Thoracic aorta (tissue), 2 donors: ENCODE measurements around the gene TMEM248. TPM values are rescaled to one million over a fixed set of nuclear protein-coding genes. Genes with fewer than 3 reads are reported as not detected.

Experiments
- ATAC-seq: fragments of 150-250 bp; one replicate; pipeline ENCODE4 v1.8.0; 2017; ENCODE audit warnings: low read depth; ENCODE audit not compliant: insufficient number of reproducible peaks, low FRiP score
- DNase-seq: peaks from one replicate; pipeline ENCODE4 v3.0.0-alpha.2; 2020; ENCODE audit warnings: low spot score
- H3K27ac ChIP-seq, 2 donors: fragments of 200-600 bp; sonication (generic); 1 replicate in 1 of 2; 2 replicates in 1 of 2; pipeline ENCODE4 v1.5.1; 2016; ENCODE audit warnings: mild to moderate bottlenecking in 2 of 2, moderate library complexity in 2 of 2
- H3K27me3 ChIP-seq: fragments of 200-600 bp; sonication (generic); replicated peaks from 2 replicates; pipeline ENCODE4 v1.6.0; 2016; ENCODE audit warnings: mild to moderate bottlenecking; ENCODE audit not compliant: insufficient read depth
- H3K36me3 ChIP-seq: fragments of 200-600 bp; sonication (generic); one replicate; pipeline ENCODE4 v1.5.1; 2016
- H3K4me1 ChIP-seq, 2 donors: fragments of 200-600 bp; sonication (generic); 1 replicate in 1 of 2; 2 replicates in 1 of 2; pipeline versions ENCODE4 v1.5.1 to v1.6.0; 2016; ENCODE audit warnings: low read depth in 2 of 2, mild to moderate bottlenecking in 1 of 2; ENCODE audit not compliant: control insufficient read depth in 1 of 2
- H3K4me3 ChIP-seq: fragments of 200-600 bp; sonication (generic); 2 replicates; pipeline ENCODE4 v1.5.1; 2016; ENCODE audit warnings: mild to moderate bottlenecking
- H3K9me3 ChIP-seq: fragments of 200-600 bp; sonication (generic); 2 replicates; pipeline ENCODE4 v1.5.1; 2016
- CTCF ChIP-seq: fragments of 200-600 bp; sonication (generic); IDR thresholded peaks from one replicate; pipeline ENCODE4 v1.5.1; 2019; ENCODE audit warnings: antibody characterized with exemption
- total RNA-seq, 2 donors: library from RNA; depleted of rRNA; stranded (reverse); fragments of >200 nt; gene quantifications; one replicate each; pipeline versions ENCODE4 v1.1.0 to v1.2.3, GENCODE V29; 2016

TMEM248 gene
- total RNA-seq, 2 donors from 2014 or later, result 108 to 130 TPM

- TF ChIP-seq CTCF, result no peak
- peaks cover 71% of the 10 kb centered on the region for H3K36me3 ChIP-seq
- no peak overlapping the region for H3K27ac ChIP-seq
- ATAC-seq (no peak), DNase-seq (no peak)
- H3K4me1 ChIP-seq, result no peaks in the 10 kb centered on the region
- H3K9me3 ChIP-seq, result no peaks in the 10 kb centered on the region
- no peak overlapping the region for H3K4me3 ChIP-seq
- no peaks in the 10 kb centered on the region for H3K27me3 ChIP-seq
Measured at GRCh38 chr7:66950763-66951162, 29.7 kb downstream of the TMEM248 start.

- peaks cover 0 to 11% of the 10 kb centered on the region in 2 donors for H3K4me1 ChIP-seq
- peaks cover 65% of the 10 kb centered on the region for H3K36me3 ChIP-seq
- no peak for TF ChIP-seq CTCF
- no peaks in the 10 kb centered on the region for H3K27me3 ChIP-seq
- H3K4me3 ChIP-seq, result no peak overlapping the region
- DNase-seq, result no peak
- H3K9me3 ChIP-seq, result no peaks in the 10 kb centered on the region
- ATAC-seq, result no peak
- H3K27ac ChIP-seq, result no peak overlapping the region
Measured at GRCh38 chr7:66952343-66953043, 31.5 kb downstream of the TMEM248 start.

- Histone ChIP-seq H3K9me3 (no peaks in the 10 kb centered on the region), H3K4me1 (peaks cover 0 to 17% of the 10 kb centered on the region in 2 donors), H3K4me3 (no peak overlapping the region), H3K27me3 (no peaks in the 10 kb centered on the region), H3K36me3 (peaks cover 62% of the 10 kb centered on the region), H3K27ac (no peak overlapping the region)
- no peak for TF ChIP-seq CTCF
- no peak for ATAC-seq
- DNase-seq, result no peak
Measured at GRCh38 chr7:66953044-66953427, 32.0 kb downstream of the TMEM248 start.

- Histone ChIP-seq H3K27ac (peak overlapping the region; percentile 53 to 60), H3K9me3 (no peaks in the 10 kb centered on the region), H3K36me3 (peaks cover 39% of the 10 kb centered on the region), H3K4me3 (no peak overlapping the region), H3K27me3 (no peaks in the 10 kb centered on the region), H3K4me1 (peaks cover 0 to 20% of the 10 kb centered on the region in 2 donors)
- no peak for TF ChIP-seq CTCF
- ATAC-seq, result peak; percentile 52
- DNase-seq, result no peak
Measured at GRCh38 chr7:66957595-66958290, 36.7 kb downstream of the TMEM248 start.

GRCh38 chr7:66958538-66959350, 37.7 kb downstream of the TMEM248 start:
- H3K27me3 ChIP-seq, result no peaks in the 10 kb centered on the region
- DNase-seq (no peak), ATAC-seq (no peak)
- TF ChIP-seq CTCF, result no peak
- H3K36me3 ChIP-seq, result peaks cover 29% of the 10 kb centered on the region
- H3K4me1 ChIP-seq, result peaks cover 0 to 20% of the 10 kb centered on the region in 2 donors
- H3K9me3 ChIP-seq, result no peaks in the 10 kb centered on the region
- H3K27ac ChIP-seq, result peak overlapping the region in 1 of 2 donors; percentile 60
- no peak overlapping the region for H3K4me3 ChIP-seq
